Osteocyte (in vitro differentiated cells): ENCODE measurements around the gene TBKBP1. TPM values are rescaled to one million over a fixed set of nuclear protein-coding genes. Genes with fewer than 3 reads are reported as not detected.
A peak's percentile ranks its signal among the peaks of the same experiment; 100 is the strongest.

ENCODE experiments used
- DNase-seq: peaks from one replicate; pipeline ENCODE4 v3.0.0; 2021; ENCODE audit warnings: mixed read lengths; ENCODE audit not compliant: unreplicated experiment; ENCODE audit errors: extremely low spot score
- H3K27ac Mint-ChIP-seq: one replicate; pipeline ENCODE4 v1.8.0; 2021; ENCODE audit warnings: mild to moderate bottlenecking, mixed read lengths; ENCODE audit not compliant: unreplicated experiment
- H3K27me3 Mint-ChIP-seq: one replicate; pipeline ENCODE4 v1.8.0; 2021; ENCODE audit warnings: mixed read lengths; ENCODE audit not compliant: unreplicated experiment
- H3K36me3 Mint-ChIP-seq: one replicate; pipeline ENCODE4 v1.8.0; 2021; ENCODE audit warnings: mixed read lengths; ENCODE audit not compliant: unreplicated experiment
- H3K4me1 Mint-ChIP-seq: one replicate; pipeline ENCODE4 v1.8.0; 2021; ENCODE audit warnings: mixed read lengths; ENCODE audit not compliant: unreplicated experiment
- H3K4me3 Mint-ChIP-seq: one replicate; pipeline ENCODE4 v1.8.0; 2021; ENCODE audit warnings: mild to moderate bottlenecking, moderate library complexity, mixed read lengths; ENCODE audit not compliant: unreplicated experiment
- H3K9me3 Mint-ChIP-seq: one replicate; pipeline ENCODE4 v1.8.0; 2021; ENCODE audit warnings: mixed read lengths; ENCODE audit not compliant: unreplicated experiment
- CTCF ChIP-seq: fragments of 200-600 bp; sonication (generic); IDR thresholded peaks from 2 replicates; pipeline ENCODE4 v1.5.0; 2021; ENCODE audit warnings: antibody characterized with exemption, mild to moderate bottlenecking, moderate library complexity
- total RNA-seq: library from RNA; stranded (reverse); gene quantifications from 2 replicates; pipeline ENCODE4 v1.2.1, GENCODE V29; 2021

TBKBP1 gene
- total RNA-seq, 1 donor from 2014 or later: 16.5 TPM

GRCh38 chr17:47731396-47731795 is 37.4 kb downstream of the TBKBP1 start:
- no peak for TF ChIP-seq CTCF
- Mint-ChIP-seq H3K4me3 (no peak overlapping the region), H3K36me3 (no peaks in the 10 kb centered on the region), H3K27ac (no peak overlapping the region), H3K4me1 (peaks cover 7% of the 10 kb centered on the region), H3K27me3 (peaks cover 73% of the 10 kb centered on the region), H3K9me3 (no peaks in the 10 kb centered on the region)
- no peak for DNase-seq

- peaks cover 77% of the 10 kb centered on the region for H3K27me3 Mint-ChIP-seq
- H3K9me3 Mint-ChIP-seq: no peaks in the 10 kb centered on the region
- H3K36me3 Mint-ChIP-seq: no peaks in the 10 kb centered on the region
- H3K27ac Mint-ChIP-seq: no peak overlapping the region
- peaks cover 7% of the 10 kb centered on the region for H3K4me1 Mint-ChIP-seq
- no peak for DNase-seq
- TF ChIP-seq CTCF: no peak
- H3K4me3 Mint-ChIP-seq: peak overlapping the region; percentile 64
Measured at GRCh38 chr17:47732399-47733046, 38.6 kb downstream of the TBKBP1 start.

GRCh38 chr17:47733047-47733673 is 39.2 kb downstream of the TBKBP1 start, which contains the start of gene TBX21:
Gene TBX21 (plus strand): TSS chr17:47733236. CDS start chr17:47733455, 219 bp downstream.
- TF ChIP-seq CTCF: peak; percentile 33
- no peak for DNase-seq
- Mint-ChIP-seq H3K36me3 (no peaks in the 10 kb centered on the region), H3K4me1 (peaks cover 7% of the 10 kb centered on the region), H3K4me3 (peak within 1 kb of the TSS; percentile 64), H3K9me3 (no peaks in the 10 kb centered on the region), H3K27me3 (peaks cover 76% of the 10 kb centered on the region), H3K27ac (no peak within 1 kb of the TSS)

- Mint-ChIP-seq H3K36me3 (no peaks in the 10 kb centered on the region), H3K27ac (no peak overlapping the region), H3K4me1 (peaks cover 7% of the 10 kb centered on the region), H3K9me3 (no peaks in the 10 kb centered on the region), H3K4me3 (peak overlapping the region; percentile 54), H3K27me3 (peaks cover 69% of the 10 kb centered on the region)
- TF ChIP-seq CTCF: no peak
- no peak for DNase-seq
Measured at GRCh38 chr17:47733674-47734410, 39.9 kb downstream of the TBKBP1 start.

- DNase-seq: no peak
- Mint-ChIP-seq H3K4me3 (no peak overlapping the region), H3K27me3 (peaks cover 61% of the 10 kb centered on the region), H3K27ac (no peak overlapping the region), H3K9me3 (no peaks in the 10 kb centered on the region), H3K36me3 (no peaks in the 10 kb centered on the region), H3K4me1 (peaks cover 7% of the 10 kb centered on the region)
- no peak for TF ChIP-seq CTCF
Measured at GRCh38 chr17:47735139-47735464, 41.1 kb downstream of the TBKBP1 start.
